Hepatocyte (in vitro differentiated cells): ENCODE measurements around the gene MRPL55.

Source experiments
- CTCF ChIP-seq: fragments of 200-600 bp; sonication (generic); IDR thresholded peaks from 2 replicates; pipeline ENCODE4 v1.5.1; 2016; ENCODE audit warnings: antibody characterized with exemption, mild to moderate bottlenecking; ENCODE audit not compliant: poor library complexity
- EZH2 ChIP-seq: fragments of 200-600 bp; sonication (generic); IDR thresholded peaks from 2 replicates; pipeline ENCODE4 v1.6.1; 2016; ENCODE audit warnings: antibody characterized with exemption, mild to moderate bottlenecking, borderline replicate concordance

DNA sequence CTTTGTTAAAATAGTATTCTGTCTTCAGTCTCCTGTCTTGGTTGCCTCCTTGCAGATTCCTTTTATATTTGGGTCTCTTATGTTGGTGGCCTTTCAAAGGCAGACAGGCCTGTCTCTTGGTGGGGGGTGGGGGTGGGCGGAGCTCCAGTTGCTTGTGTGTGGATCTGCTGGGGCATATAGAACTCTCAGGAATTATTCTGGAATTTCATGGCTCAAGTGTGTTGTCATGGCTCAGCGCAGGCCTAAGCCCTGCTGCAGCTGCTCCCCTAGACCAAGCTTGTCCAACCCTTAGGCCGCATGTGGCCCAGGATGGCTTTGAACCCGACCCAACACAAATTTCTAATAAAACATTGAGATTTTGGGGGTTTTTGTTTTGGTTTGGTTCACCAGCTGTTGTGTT, 13.9 kb downstream of the MRPL55 start:
- TF ChIP-seq CTCF (no peak), EZH2 (no peak)
